ENCODE results near the gene HOGA1.
"Not testable (repeated sequence)": the region's sequence is repeated elsewhere in the genome, so short reads cannot be mapped to it uniquely, and the experiment has no call there.

HOGA1 gene

DNA sequence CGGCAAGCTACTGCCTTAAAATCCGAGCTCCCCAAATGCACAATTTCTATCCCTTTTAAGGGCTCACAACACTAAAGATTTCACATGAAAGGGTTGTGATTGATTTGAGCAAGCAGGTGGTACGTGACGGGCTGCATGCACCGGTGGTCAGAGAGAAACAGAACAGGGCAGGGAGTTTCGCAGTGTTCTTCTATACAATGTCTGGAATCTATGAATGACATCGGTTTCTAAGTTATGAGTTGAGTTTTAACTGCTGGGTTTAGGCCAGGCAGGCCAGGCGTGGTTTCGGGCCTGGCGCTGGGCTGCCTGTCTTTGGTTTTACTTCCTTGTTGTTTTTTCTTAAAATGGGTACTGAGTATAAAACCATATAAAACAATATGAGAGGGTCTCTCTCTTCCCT, 28.6 kb upstream of the HOGA1 start:
- DNase-seq = not testable (repeated sequence)

GRCh38 chr10:97560731-97561381, 23.3 kb upstream of the HOGA1 start:
- not testable (repeated sequence) for DNase-seq

GRCh38 chr10:97561386-97562077, 22.7 kb upstream of the HOGA1 start:
- not testable (repeated sequence) for DNase-seq

DNA sequence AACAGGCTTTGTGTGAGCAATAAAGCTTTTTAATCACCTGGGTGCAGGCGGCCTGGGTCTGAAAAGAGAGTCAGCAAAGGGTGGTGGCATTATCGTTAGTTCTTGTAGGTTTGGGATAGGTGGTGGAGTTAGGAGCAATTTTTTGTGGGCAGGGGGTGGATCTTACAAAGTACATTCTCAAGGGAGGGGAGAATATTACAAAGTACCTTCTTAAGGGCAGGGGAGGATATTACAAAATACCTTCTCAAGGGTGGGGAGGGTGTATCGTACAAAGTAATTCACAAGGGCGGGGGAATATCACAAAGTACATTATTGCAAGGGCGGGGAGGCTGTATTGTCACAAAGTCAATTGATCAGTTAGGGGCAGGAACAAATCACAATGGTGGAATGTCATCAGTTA, 21.9 kb upstream of the HOGA1 start:
- DNase-seq = not testable (repeated sequence)

GRCh38 chr10:97563337-97563736, 20.9 kb upstream of the HOGA1 start:
- DNase-seq = no peak

DNA sequence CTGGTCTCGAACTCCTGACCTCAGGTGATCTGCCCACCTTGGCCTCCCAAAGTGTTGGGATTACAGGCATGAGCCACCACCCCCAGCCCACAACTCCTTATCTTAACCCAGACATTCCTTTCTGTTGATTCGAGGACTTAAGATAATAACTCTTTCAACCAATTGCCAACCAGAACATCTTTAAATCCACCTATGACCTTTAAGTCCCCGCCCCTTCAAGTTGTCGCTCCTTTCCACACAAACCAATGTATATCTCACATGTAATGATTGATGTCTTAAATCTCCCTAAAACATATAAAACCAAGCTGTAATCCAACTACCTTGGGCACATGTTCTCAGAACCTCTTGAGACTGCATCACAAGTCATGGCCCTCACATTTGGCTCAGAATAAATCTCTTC, 19.4 kb upstream of the HOGA1 start:
- DNase-seq = no peak

DNA sequence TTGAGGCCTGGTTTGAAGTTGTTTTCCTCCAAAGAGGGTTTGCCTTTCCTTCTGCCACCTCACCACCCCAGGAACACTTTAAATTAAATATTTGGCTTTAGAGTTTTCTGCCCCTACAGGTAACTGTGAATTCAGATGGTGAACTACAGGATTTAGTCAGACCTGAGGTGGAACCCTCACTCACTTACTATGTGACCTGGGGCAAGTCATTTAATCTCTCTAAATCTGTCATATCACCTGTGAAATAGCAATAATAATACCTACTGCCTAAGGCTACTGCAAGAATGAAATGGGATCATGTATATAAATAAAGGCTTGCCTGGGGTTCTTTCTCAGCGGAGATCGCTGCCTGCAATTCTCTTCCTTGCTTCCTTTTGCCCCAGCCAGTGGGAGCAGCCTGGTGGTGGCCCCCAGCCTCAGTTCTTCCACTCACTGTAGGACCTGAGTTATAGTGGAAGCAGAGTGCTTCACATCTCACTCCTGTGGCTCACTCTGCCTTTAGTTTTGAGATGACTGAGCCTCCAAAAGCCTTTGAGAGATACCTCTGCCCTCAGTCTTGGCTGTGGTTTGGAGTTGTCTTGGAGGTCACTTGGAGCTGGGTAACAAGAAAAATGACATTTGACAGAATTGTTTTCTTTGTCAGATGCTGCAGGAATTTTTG, 17.7 kb upstream of the HOGA1 start:
- no peak for DNase-seq

DNA sequence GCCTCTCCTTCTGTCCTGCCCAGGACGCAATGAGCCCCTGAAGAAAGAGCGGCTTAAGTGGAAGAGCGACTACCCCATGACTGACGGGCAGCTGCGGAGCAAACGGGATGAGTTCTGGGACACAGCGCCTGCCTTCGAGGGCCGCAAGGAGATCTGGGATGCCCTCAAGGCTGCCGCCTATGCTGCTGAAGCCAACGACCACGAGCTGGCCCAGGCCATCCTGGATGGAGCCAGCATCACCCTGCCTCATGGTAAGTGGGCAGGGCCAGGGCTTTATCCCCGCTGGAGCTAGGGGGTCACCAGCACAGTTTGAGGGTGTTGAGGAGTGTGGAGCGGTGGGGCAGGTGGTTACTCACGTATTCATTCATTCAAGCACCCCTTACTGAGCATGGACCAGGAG, 16.3 kb upstream of the HOGA1 start:
- no peak for DNase-seq

DNA sequence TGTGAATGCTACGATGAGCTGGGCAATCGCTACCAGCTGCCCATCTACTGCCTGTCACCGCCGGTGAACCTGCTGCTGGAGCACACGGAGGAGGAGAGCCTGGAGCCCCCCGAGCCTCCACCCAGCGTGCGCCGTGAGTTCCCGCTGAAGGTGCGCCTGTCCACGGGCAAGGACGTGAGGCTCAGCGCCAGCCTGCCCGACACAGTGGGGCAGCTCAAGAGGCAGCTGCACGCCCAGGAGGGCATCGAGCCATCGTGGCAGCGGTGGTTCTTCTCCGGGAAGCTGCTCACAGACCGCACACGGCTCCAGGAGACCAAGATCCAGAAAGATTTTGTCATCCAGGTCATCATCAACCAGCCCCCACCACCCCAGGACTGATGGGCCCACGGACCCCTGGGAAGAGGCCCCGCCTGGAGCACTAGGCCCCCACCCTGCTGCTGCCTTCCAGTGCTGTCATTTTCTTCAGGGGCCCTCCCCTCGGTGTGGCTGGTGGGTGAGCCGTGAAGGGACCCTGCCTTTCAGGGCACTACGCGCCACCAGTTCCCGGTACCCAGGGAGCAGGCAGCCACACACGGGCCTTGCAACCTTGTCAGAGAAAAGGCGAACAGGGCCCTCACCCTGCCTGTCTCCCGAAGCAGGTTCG, 13.9 kb upstream of the HOGA1 start:
- DNase-seq = no peak

- DNase-seq = peak; percentile 78
Measured at GRCh38 chr10:97570789-97571471, 13.3 kb upstream of the HOGA1 start.

- no peak for DNase-seq
Measured at GRCh38 chr10:97571622-97572021, 12.6 kb upstream of the HOGA1 start.

- peak; percentile 68 for DNase-seq
Measured at GRCh38 chr10:97572214-97572989, 11.8 kb upstream of the HOGA1 start, which contains the start of gene ANKRD2. Gene ANKRD2 (plus strand): TSS chr10:97572779. CDS start chr10:97572789, 10 bp downstream.

- no peak for DNase-seq
Measured at GRCh38 chr10:97573021-97573420, 11.2 kb upstream of the HOGA1 start.

- no peak for DNase-seq
Measured at GRCh38 chr10:97573672-97574071, 10.5 kb upstream of the HOGA1 start.

DNA sequence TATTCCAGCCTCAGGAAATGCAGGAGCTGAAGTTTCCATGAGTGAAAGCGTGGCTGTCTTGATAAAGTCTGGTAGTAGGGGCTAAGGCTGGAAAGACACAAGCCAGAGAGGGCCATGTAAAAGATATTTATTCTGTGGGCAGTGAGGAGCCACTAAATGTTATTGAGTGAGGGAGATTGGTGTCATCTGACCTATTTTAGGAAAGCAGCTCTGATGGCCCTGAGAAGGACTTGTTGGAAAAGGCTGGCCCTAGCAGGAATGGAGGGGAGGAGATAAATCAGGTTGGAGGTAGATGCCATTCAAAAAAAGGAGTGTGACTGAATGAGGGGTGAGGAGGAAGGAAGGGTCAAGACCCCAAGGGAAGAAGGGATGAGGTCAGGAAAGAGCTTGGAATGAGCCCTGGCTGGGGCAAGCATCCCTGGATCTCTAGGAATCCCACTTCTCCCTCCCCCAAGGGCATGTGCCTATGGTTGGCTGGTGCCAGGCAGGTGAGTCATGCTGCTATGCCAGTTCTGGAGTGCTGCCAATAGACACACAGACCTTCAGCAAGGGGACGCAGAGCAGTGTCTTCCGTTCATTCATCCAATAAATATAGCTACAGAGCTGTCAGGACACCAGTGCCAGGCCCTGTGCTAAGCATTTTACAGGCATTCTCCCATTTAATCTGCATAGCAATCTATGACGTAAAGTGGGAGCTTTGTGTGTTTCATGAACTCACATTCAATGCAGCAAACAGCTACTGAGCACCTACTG, 9.6 kb upstream of the HOGA1 start:
- DNase-seq = no peak

GRCh38 chr10:97575127-97575668, 9.0 kb upstream of the HOGA1 start:
- DNase-seq = no peak

DNA sequence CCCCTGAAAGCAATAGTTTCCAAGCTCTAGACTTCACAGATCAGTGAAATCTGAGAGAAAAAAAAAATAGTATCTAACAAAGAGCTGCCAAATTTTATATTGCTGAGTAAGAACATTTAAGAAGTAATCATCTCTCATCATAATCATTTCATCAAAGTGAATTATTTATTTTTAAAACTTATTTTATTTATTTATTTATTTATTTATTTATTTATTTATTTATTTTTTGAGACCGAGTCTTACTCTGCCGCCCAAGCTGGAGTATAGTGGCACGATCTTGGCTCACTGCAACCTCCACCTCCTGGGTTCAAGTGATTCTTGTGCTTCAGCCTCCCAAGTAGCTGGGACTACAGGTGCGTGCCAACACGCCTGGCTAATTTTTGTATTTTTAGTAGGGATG, 7.7 kb upstream of the HOGA1 start:
- not testable (repeated sequence) for DNase-seq

- no peak for DNase-seq
Measured at GRCh38 chr10:97577701-97578100, 6.5 kb upstream of the HOGA1 start.

GRCh38 chr10:97578171-97578844, 5.9 kb upstream of the HOGA1 start:
- DNase-seq = no peak
